NCI-H1092 treated with DMSO at 0.1 percent for 48 hours (cell line): ENCODE data around the gene CHERP.
"Not testable (repeated sequence)": the region's sequence is repeated elsewhere in the genome, so short reads cannot be mapped to it uniquely, and the experiment has no call there.

Source experiments
- DNase-seq: peaks from one replicate; lab custom pipeline; 2025; lab: John Stamatoyannopoulos, UW

CHERP gene

GRCh38 chr19:16520074-16520973 is 21.9 kb downstream of the CHERP start:
- DNase-seq = no peak

- no peak for DNase-seq
These were observed 23.0 kb downstream of the CHERP start for GRCh38 chr19:16519230-16519687.

GRCh38 chr19:16518483-16519229 is 23.6 kb downstream of the CHERP start:
- DNase-seq = no peak

- DNase-seq = no peak
These were observed 24.2 kb downstream of the CHERP start for GRCh38 chr19:16518061-16518460.

- DNase-seq = no peak
These were observed 25.2 kb downstream of the CHERP start for GRCh38 chr19:16516923-16517610.

GRCh38 chr19:16516381-16516780 is 25.9 kb downstream of the CHERP start:
- no peak for DNase-seq

- DNase-seq = no peak
These were observed 27.7 kb downstream of the CHERP start for GRCh38 chr19:16514383-16515019.

- not testable (repeated sequence) for DNase-seq
These were observed 29.6 kb downstream of the CHERP start for GRCh38 chr19:16512611-16513010.

- no peak for DNase-seq
These were observed 32.8 kb downstream of the CHERP start for GRCh38 chr19:16509141-16510061.

GRCh38 chr19:16508546-16508945 is 33.7 kb downstream of the CHERP start:
- DNase-seq = no peak

GRCh38 chr19:16506961-16507360 is 35.3 kb downstream of the CHERP start:
- no peak for DNase-seq

GRCh38 chr19:16506161-16506560 is 36.1 kb downstream of the CHERP start:
- DNase-seq = not testable (repeated sequence)

GRCh38 chr19:16504271-16504670 is 38.0 kb downstream of the CHERP start:
- DNase-seq = no peak

- no peak for DNase-seq
These were observed 44.4 kb downstream of the CHERP start for GRCh38 chr19:16497837-16498236.

- DNase-seq = no peak
These were observed 45.2 kb downstream of the CHERP start for GRCh38 chr19:16497042-16497441.

- no peak for DNase-seq
These were observed 45.6 kb downstream of the CHERP start for GRCh38 chr19:16496613-16496983.

- DNase-seq = peak; percentile 99
These were observed 46.1 kb downstream of the CHERP start, which contains the start of the genes C19orf44 and CALR3 for GRCh38 chr19:16495982-16496612. TSS of gene C19orf44 (plus strand) at chr19:16496394. CDS start at chr19:16500793, 4,399 bp downstream. TSS of gene CALR3 (minus strand) at chr19:16496167. CDS start at chr19:16496129, 38 bp downstream.

- DNase-seq = not testable (repeated sequence)
These were observed 55.8 kb downstream of the CHERP start for GRCh38 chr19:16486476-16486875.

- DNase-seq = no peak
These were observed 59.5 kb downstream of the CHERP start for GRCh38 chr19:16482745-16483144.

- DNase-seq = no peak
These were observed 64.9 kb downstream of the CHERP start for GRCh38 chr19:16477311-16477710.
